ENCODE measurements around the gene MAP2. TPM values are rescaled to one million over a fixed set of nuclear protein-coding genes. Genes with fewer than 3 reads are reported as not detected.

The MAP2 gene
- total RNA-seq, 1 experiment from 2014 or later, result 0.05 TPM

DNA sequence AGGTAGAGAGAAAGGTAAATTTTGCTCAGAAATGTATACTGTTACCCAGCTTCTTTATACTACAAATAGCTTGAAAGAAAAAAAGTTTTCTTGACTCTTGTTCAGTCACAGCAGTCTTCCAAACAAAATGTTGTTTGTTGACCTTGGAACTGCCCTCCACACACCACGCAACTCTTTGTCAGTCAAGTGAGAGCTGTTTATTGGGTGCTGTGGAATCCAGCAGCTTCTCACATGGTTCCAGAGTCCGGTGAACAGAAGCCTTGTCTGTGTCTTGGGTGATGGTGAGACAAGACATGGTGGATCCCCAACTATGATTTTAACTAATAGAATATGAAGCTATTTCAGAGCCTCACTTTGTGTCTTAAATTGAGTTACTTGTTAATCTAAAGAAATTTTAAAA, 112.5 kb downstream of the MAP2 start:
- H3K4me3 Mint-ChIP-seq (ENCODE audit: unreplicated experiment), result no peak overlapping the region
- H3K27me3 Mint-ChIP-seq (ENCODE audit: insufficient read depth, unreplicated experiment), result no peaks in the 10 kb centered on the region
- Histone ChIP-seq H3K27me3 (replicated peaks; ENCODE audit: control insufficient read depth, insufficient read depth, low read length) (no peaks in the 10 kb centered on the region), H3K36me3 (ENCODE audit: control insufficient read depth, insufficient read depth, low read length) (no peaks in the 10 kb centered on the region), H3K4me1 (no peaks in the 10 kb centered on the region), H3K9me3 (no peaks in the 10 kb centered on the region), H3K4me3 (ENCODE audit: low read depth, low read length) (no peak overlapping the region)
- CTCF ChIA-PET, result no interaction called here
- DNase-seq, result no peak
- no TSS peak for BruUV-seq (replicated peaks)
- H3K4me1 Mint-ChIP-seq (ENCODE audit: low read depth, unreplicated experiment), result no peaks in the 10 kb centered on the region
- TF ChIP-seq CTCF (IDR thresholded peaks at IDR 0.05; ENCODE audit: insufficient read depth in 1 of 2, low read depth in 1 of 2, low read length in 1 of 2, severe bottlenecking in 1 of 2, unreplicated experiment in 1 of 2), result no peak
- H3K36me3 Mint-ChIP-seq (ENCODE audit: insufficient read depth, unreplicated experiment), result no peaks in the 10 kb centered on the region
- intact Hi-C loops (cut with micrococcal nuclease; ENCODE audit: unreplicated experiment), result no loop called here
- H3K27ac Mint-ChIP-seq (ENCODE audit: unreplicated experiment), result no peak overlapping the region
- no peaks in the 10 kb centered on the region for H3K9me3 Mint-ChIP-seq (ENCODE audit: unreplicated experiment)
- POLR2A ChIA-PET, result no interaction called here

DNA sequence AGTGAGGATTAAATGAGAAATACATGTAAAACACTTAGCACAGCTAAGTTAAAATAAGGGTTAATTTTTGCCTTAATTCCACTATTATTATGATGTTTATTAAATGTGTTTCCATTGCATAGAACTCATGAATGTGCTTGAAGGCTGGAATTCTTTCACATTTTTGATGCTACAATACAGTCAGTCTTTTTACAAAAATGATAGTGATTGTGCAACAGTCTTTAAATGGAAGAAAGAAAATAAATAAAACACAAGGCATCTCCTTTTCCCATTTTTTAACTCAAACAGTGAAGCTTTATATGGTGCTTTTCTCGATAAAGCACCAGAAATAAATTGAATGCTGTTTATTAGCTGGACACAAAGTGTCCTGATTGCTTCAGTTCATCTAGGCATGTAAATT, 123.9 kb downstream of the MAP2 start:
- H3K4me1 Mint-ChIP-seq (ENCODE audit: low read depth, unreplicated experiment), result no peaks in the 10 kb centered on the region
- no peak for DNase-seq
- no peaks in the 10 kb centered on the region for H3K36me3 ChIP-seq (ENCODE audit: control insufficient read depth, insufficient read depth, low read length)
- H3K4me3 ChIP-seq (ENCODE audit: low read depth, low read length), result no peak overlapping the region
- no peaks in the 10 kb centered on the region for H3K27me3 ChIP-seq (replicated peaks; ENCODE audit: control insufficient read depth, insufficient read depth, low read length)
- intact Hi-C loops (cut with micrococcal nuclease; ENCODE audit: unreplicated experiment), result no loop called here
- no peaks in the 10 kb centered on the region for H3K27me3 Mint-ChIP-seq (ENCODE audit: insufficient read depth, unreplicated experiment)
- no peaks in the 10 kb centered on the region for H3K4me1 ChIP-seq
- CTCF ChIA-PET, result no interaction called here
- H3K36me3 Mint-ChIP-seq (ENCODE audit: insufficient read depth, unreplicated experiment), result no peaks in the 10 kb centered on the region
- H3K27ac Mint-ChIP-seq (ENCODE audit: unreplicated experiment), result no peak overlapping the region
- H3K9me3 ChIP-seq, result no peaks in the 10 kb centered on the region; the same call in 1 of the 2 replicates
- BruUV-seq (replicated peaks), result no TSS peak
- no peaks in the 10 kb centered on the region for H3K9me3 Mint-ChIP-seq (ENCODE audit: unreplicated experiment)
- no peak overlapping the region for H3K4me3 Mint-ChIP-seq (ENCODE audit: unreplicated experiment)
- TF ChIP-seq CTCF (IDR thresholded peaks at IDR 0.05; ENCODE audit: insufficient read depth in 1 of 2, low read depth in 1 of 2, low read length in 1 of 2, severe bottlenecking in 1 of 2, unreplicated experiment in 1 of 2), result no peak
- POLR2A ChIA-PET, result no interaction called here

GRCh38 chr2:209549589-209549988, 125.7 kb downstream of the MAP2 start:
- no TSS peak for BruUV-seq (replicated peaks)
- Mint-ChIP-seq H3K4me1 (ENCODE audit: low read depth, unreplicated experiment) (no peaks in the 10 kb centered on the region), H3K4me3 (ENCODE audit: unreplicated experiment) (no peak overlapping the region), H3K9me3 (ENCODE audit: unreplicated experiment) (no peaks in the 10 kb centered on the region), H3K36me3 (ENCODE audit: insufficient read depth, unreplicated experiment) (no peaks in the 10 kb centered on the region), H3K27me3 (ENCODE audit: insufficient read depth, unreplicated experiment) (no peaks in the 10 kb centered on the region), H3K27ac (ENCODE audit: unreplicated experiment) (no peak overlapping the region)
- TF ChIP-seq CTCF (IDR thresholded peaks at IDR 0.05; ENCODE audit: insufficient read depth in 1 of 2, low read depth in 1 of 2, low read length in 1 of 2, severe bottlenecking in 1 of 2, unreplicated experiment in 1 of 2), result no peak
- no peaks in the 10 kb centered on the region for H3K27me3 ChIP-seq (replicated peaks; ENCODE audit: control insufficient read depth, insufficient read depth, low read length)
- no peak for DNase-seq
- no peak overlapping the region for H3K4me3 ChIP-seq (ENCODE audit: low read depth, low read length)
- H3K36me3 ChIP-seq (ENCODE audit: control insufficient read depth, insufficient read depth, low read length), result no peaks in the 10 kb centered on the region
- CTCF ChIA-PET, result no interaction called here
- H3K4me1 ChIP-seq, result no peaks in the 10 kb centered on the region
- intact Hi-C loops (cut with micrococcal nuclease; ENCODE audit: unreplicated experiment), result no loop called here
- H3K9me3 ChIP-seq, result no peaks in the 10 kb centered on the region; the same call in 1 of the 2 replicates
- POLR2A ChIA-PET, result no interaction called here
